ENCODE results near the gene NR3C1.

NR3C1 gene

DNA sequence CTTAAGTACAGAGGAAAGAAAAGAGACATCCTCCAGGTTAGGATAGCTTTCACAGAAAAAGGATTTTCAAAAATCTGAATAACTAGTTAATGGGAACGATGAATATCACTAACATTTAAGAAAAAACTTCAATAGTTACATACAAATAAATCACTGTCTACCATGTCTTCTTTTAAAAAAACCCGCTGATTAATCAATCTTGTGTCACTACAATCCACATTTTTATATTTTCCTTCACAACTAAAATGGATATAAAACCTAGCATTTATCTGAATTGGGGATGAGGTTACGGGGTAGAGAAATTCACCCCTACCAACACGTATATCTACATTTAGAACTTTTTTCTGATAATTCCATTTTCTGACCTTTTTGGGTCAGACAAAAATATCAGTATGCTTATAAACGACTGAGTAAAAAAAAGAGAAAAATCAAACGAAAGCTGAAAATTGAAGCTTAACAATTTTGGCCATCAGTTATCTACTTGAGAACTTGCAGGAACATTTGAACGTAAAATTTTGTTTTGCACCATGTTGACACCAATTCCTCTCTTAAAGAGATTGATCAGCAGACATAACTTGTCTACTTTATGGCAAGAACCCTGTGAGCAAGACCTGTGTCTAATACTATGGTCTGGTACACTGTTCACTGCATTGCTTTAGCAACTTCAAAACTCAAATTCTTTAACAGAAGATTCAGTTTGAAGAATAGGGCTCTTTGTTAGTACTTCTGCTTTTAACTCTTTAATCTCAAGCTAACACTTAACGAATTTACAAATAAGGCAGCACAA, 4.8 kb downstream of the NR3C1 start:
- DNase-seq (ENCODE audit: low spot score) = no peak

GRCh38 chr5:143398053-143398355, 5.5 kb downstream of the NR3C1 start:
- no peak for DNase-seq (ENCODE audit: low spot score)

- no peak for DNase-seq (ENCODE audit: low spot score)
These were observed 6.0 kb downstream of the NR3C1 start for GRCh38 chr5:143397302-143398052.

GRCh38 chr5:143396353-143396940, 7.0 kb downstream of the NR3C1 start:
- no peak for DNase-seq (ENCODE audit: low spot score)

GRCh38 chr5:143395638-143396352, 7.7 kb downstream of the NR3C1 start:
- DNase-seq (ENCODE audit: low spot score) = no peak

DNA sequence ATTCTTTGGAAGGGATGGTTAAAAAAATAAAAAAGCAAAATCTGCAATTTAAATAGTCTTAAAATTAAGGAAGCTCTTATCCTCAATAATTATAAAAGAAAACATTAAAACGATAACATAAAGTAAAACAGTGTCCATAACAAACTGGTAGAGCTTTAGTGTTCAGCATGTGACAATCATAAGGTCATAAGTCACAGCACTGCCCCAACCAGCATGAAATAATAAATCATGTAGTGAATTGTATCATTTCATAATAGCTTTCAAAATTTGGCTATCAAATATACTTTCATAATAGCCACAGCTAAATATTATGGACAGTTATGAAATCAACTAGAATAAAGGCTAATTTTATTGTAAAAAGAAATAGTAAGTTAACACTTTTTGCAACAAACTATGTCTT, 10.0 kb downstream of the NR3C1 start:
- DNase-seq (ENCODE audit: low spot score) = no peak

- no peak for DNase-seq (ENCODE audit: low spot score)
These were observed 12.5 kb downstream of the NR3C1 start for GRCh38 chr5:143390941-143391340.

DNA sequence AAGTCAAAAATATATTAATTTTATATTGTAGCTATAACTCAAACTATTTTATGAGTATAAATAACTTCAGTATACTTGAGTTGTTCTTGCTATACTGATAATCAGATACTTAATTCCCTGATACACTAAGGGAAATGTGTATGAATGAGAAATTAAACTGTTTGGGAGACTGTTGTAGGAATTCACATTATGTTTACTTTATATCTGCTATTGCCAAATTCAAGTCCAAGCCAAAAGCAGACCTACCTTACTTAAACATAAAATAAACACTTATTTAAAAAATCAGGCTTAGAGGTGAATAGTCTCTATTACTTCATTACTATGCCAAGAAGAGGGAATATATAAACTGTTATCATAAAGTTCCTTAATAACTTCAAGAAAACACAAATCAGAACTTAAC, 13.2 kb downstream of the NR3C1 start:
- no peak for DNase-seq (ENCODE audit: low spot score)

DNA sequence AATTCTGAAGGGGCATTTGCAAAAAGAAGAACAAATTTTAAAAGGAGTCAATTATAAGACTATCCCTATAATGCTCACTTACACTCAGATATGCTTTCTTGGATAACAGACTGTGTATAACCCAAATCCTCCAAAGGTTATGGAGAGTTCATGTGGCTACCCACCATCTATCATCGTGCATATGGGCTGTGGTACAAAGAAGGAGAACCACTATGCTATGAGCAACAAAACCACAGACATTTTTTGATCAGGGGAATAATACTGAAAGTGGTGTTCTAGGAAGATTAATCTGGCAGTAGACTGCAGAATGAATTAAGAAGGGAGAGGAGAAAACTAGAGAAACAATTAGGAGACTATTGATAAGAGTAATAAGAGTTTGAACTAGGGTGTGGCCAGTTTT, 16.8 kb downstream of the NR3C1 start:
- DNase-seq (ENCODE audit: low spot score) = no peak

- DNase-seq (ENCODE audit: low spot score) = no peak
These were observed 18.4 kb downstream of the NR3C1 start for GRCh38 chr5:143384865-143385657.

- no peak for DNase-seq (ENCODE audit: low spot score)
These were observed 19.5 kb downstream of the NR3C1 start for GRCh38 chr5:143383988-143384387.

- DNase-seq (ENCODE audit: low spot score) = no peak
These were observed 23.9 kb downstream of the NR3C1 start for GRCh38 chr5:143379606-143380005.

DNA sequence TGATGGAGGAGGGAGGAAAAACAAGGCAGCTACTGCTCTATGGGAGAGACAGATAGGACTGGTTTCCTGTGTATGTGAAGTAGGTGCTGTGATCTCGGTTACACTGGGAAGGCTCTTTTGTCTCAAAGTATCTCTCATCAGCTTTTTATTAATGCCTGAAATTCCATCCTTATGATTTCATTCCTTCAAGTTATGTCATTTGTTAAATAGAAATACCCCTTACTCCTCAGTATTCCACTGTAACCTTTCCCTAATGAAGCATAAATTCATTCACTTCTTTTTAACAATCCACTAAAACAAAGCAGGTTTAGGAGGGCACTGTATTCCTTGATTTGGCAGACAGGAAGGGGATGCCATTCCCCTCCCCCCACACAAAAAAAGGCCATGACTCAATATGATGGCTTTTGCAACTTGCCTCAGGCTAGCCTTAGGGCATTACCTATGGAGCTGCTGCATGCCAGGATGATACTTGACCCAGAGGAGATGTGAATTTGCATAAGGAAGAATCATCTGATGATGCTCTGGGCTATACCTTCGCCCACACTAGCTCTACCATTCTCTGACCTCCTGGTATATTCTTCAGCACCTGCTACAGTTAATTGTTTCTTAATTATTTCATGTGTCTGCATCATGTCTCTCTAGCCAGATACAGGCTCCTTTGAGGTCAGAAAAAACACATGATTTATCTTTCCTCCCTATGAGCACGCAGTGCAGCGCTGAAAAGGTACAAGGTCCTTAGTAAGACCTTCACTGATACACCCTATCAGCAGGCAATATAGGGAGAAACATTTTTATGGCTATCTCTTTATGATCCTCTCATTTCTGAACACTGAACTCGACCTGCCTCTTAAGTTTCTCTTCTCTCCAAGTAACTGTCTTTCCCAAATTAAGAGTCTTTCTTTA, 26.3 kb downstream of the NR3C1 start:
- DNase-seq (ENCODE audit: low spot score) = no peak

DNA sequence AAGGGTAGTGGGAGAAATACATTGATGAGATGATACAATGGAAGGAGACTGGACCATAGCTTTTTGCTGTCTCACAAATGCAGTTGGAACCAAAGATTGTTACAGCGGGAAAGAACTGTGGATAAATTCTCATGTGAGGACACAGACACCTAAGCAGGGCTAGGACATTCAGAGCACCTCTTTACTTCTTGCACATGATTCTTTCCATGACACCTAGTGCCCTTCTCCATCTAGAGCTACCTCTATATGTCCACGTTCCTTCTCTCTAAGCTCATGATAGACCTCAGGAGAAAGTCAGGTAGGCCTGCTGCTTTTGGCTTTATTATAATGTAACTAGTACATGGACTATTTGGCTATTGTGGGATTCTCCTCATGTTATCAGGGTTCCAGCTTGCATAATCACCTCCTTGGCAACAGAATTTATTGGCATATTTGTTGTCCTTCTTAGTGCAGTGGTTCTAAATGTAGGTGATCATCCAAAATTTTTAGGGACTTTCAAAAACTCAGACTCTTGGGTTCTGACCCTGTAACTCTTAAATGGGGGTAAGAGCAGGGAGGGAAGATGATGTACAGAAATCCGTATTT, 27.2 kb downstream of the NR3C1 start:
- no peak for DNase-seq (ENCODE audit: low spot score)

DNA sequence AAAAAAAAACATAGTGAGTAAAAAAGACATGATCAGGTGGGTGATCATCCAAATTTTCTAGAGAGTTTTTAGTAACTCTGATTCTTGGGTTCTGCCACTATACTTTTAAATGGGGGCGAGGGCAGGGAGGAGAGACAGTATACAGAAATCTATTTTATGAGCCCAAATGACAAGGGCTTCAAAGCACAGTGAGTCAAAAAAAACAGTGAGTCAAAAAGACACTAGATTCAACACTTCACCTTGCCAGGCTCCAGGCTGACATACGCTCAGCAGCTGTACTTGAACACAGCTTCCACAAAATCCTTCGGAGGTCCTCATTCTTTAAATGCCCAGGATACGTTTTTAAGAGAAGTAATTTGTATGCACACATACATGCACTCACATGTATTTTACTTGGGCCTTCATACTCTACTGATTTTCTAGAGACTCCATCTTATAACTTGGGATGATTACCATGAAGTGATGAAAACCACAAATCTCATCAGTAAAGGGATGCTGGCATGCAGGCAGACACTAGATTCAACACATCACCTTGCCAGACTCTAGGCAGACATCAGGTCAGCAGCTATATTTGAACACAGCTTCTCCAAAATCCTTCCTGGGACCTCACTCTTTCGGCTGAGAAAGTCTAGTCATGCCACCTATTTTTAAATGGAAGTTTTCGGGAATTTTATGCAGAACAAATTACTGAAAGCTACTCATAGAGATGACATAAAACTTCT, 28.8 kb downstream of the NR3C1 start:
- no peak for DNase-seq (ENCODE audit: low spot score)

GRCh38 chr5:143373076-143373475, 30.4 kb downstream of the NR3C1 start:
- DNase-seq (ENCODE audit: low spot score) = no peak

DNA sequence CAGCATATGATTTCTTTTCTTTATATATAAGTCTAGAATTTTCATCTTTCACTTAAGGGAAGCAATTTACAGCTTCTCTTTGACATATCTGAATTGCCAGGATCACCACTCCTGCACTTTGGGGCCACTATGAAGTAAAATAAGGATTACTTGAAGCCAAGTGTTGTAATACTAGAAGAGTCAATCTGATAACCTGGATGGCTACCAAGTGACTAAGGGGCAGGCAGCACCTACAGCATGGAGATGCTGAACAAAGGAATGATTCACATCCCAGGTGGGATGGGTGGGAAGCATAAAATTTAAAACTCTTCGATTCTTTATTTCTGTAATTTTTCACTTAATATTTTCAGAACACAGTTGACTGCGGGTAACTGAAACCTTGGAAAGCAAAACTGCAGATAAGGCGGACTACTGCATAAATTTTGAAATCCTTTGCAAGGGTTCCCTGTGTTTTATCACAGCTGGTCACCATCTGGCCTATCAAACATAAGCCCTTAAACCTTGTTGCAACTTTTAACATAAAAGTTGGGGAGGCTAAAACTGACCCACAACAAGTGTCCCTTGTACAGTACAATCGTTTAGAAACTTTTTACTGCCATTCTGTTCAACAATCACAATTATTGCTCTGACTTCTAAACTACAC, 31.2 kb downstream of the NR3C1 start:
- DNase-seq (ENCODE audit: low spot score) = no peak

DNA sequence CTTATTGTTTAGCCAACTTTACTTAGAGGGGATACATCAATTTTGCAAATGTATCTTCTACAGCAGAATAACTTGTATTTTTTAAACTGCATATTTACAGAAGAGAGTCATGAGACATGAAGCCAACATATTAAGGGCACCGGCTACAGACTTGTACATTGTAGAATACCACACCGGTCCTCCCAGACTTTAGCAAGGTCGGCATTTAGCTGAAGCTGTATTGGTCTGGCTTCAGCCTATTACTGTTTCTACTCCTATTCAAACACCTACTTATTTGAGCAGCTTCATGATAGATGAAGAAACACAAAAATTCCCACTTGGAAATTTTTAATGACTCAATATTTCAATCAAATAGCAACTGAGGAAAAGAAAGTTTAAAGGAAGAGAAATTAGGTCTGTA, 33.0 kb downstream of the NR3C1 start:
- no peak for DNase-seq (ENCODE audit: low spot score)

GRCh38 chr5:143364061-143364460, 39.4 kb downstream of the NR3C1 start:
- no peak for DNase-seq (ENCODE audit: low spot score)

All from ecto neural progenitor cell (in vitro differentiated cells).